Caco-2 (cell line): ENCODE results near the gene CCDC190. TPM values are rescaled to one million over a fixed set of nuclear protein-coding genes. Genes with fewer than 3 reads are reported as not detected.

ENCODE experiments used
- BruUV-seq: library from RNA; stranded (reverse); fragments of 400-500 nt; replicated peaks from 2 replicates; lab custom pipeline; 2021; lab: Mats Ljungman, UMichigan
- CTCF ChIA-PET: fragments of 300-600 bp; sonication (Branson Sonifier 250); formaldehyde crosslinking; loops from one replicate; lab custom pipeline; 2022; ENCODE audit warnings: antibody characterized with exemption; lab: Charles Lee
- POLR2A ChIA-PET: fragments of 300-600 bp; sonication (Branson Sonifier 250); formaldehyde crosslinking; loops from one replicate; lab custom pipeline; 2022; ENCODE audit warnings: antibody characterized with exemption; lab: Charles Lee
- DNase-seq, 2 experiments: peaks; one replicate each; pipeline versions ENCODE4 v3.0.0 to v3.0.0-alpha.2; 2020 to 2022
- H3K27me3 ChIP-seq: replicated peaks from 2 replicates; pipeline ENCODE4 v1.6.0; 2011; ENCODE audit warnings: low read length; ENCODE audit not compliant: control insufficient read depth, insufficient read depth
- H3K36me3 ChIP-seq: 2 replicates; pipeline ENCODE4 v1.5.1; 2011; ENCODE audit warnings: low read length; ENCODE audit not compliant: control insufficient read depth, insufficient read depth
- H3K4me1 ChIP-seq: fragments of 250-450 bp; sonication (Bioruptor Pico); 2 replicates; pipeline ENCODE4 v1.5.1; 2020; ENCODE audit warnings: mild to moderate bottlenecking
- H3K4me3 ChIP-seq: 2 replicates; pipeline ENCODE4 v1.5.1; 2011; ENCODE audit warnings: low read depth, mild to moderate bottlenecking, control low read depth, low read length
- H3K9me3 ChIP-seq: fragments of 250-450 bp; sonication (Bioruptor Pico); 2 replicates; pipeline ENCODE4 v1.5.1; 2020; ENCODE audit warnings: mild to moderate bottlenecking, moderate library complexity
- H3K27ac Mint-ChIP-seq: one replicate; pipeline ENCODE4 v1.8.0; 2022; ENCODE audit warnings: mixed read lengths; ENCODE audit not compliant: unreplicated experiment
- H3K27me3 Mint-ChIP-seq: one replicate; pipeline ENCODE4 v1.8.0; 2022; ENCODE audit warnings: mixed read lengths; ENCODE audit not compliant: insufficient read depth, unreplicated experiment
- H3K36me3 Mint-ChIP-seq: one replicate; pipeline ENCODE4 v1.8.0; 2022; ENCODE audit warnings: mild to moderate bottlenecking, mixed read lengths; ENCODE audit not compliant: insufficient read depth, unreplicated experiment
- H3K4me1 Mint-ChIP-seq: one replicate; pipeline ENCODE4 v1.8.0; 2022; ENCODE audit warnings: low read depth, mixed read lengths; ENCODE audit not compliant: unreplicated experiment
- H3K4me3 Mint-ChIP-seq: one replicate; pipeline ENCODE4 v1.8.0; 2022; ENCODE audit warnings: mild to moderate bottlenecking, moderate library complexity, mixed read lengths; ENCODE audit not compliant: unreplicated experiment
- H3K9me3 Mint-ChIP-seq: one replicate; pipeline ENCODE4 v1.8.0; 2022; ENCODE audit warnings: mixed read lengths; ENCODE audit not compliant: unreplicated experiment
- intact Hi-C: fragments of 100-400 bp; cut with micrococcal nuclease; formaldehyde crosslinking; loops from one replicate; pipeline ENCODE4 v1.10.0; 2022; ENCODE audit not compliant: unreplicated experiment
- total RNA-seq: library from RNA; stranded (reverse); gene quantifications from 2 replicates; pipeline ENCODE4 v1.2.3, GENCODE V29; 2022
- TF ChIP-seq, protein P1 (sequence below), 2 experiments: fragments of 200-600 bp in 1 of 2; IDR thresholded peaks; 1 replicate in 1 of 2; 2 replicates in 1 of 2; pipeline versions ENCODE4 v1.5.1 to v1.8.0; 2011 to 2022; ENCODE audit warnings: antibody characterized with exemption in 1 of 2, control low read depth in 1 of 2, inconsistent platforms in 1 of 2, low read depth in 1 of 2, low read length in 1 of 2, mild to moderate bottlenecking in 1 of 2, moderate library complexity in 1 of 2; ENCODE audit not compliant: insufficient read depth in 1 of 2, severe bottlenecking in 1 of 2, unreplicated experiment in 1 of 2

Gene CCDC190
- total RNA-seq, 1 experiment from 2014 or later = not detected

DNA sequence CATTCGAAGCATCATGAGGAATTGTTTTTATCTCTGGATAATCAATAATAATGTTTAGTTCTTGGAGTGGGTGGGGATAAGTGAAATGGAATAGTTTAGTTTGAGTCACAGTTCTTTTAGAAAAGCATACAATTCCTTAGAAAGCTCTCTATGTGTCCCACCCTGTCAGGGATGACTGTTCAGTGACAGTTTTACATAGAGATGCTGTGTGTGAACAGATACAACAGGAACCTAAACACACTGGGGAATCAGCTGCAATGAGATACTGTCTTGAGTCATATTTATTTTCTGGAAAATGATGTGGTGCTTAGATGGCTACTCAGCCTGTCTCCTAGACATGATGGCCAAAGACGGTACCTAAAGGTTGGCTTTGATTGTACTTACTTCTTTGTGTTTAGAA is 25.7 kb upstream of the CCDC190 start:
- Histone ChIP-seq H3K27me3 (no peaks in the 10 kb centered on the region), H3K36me3 (no peaks in the 10 kb centered on the region), H3K9me3 (no peaks in the 10 kb centered on the region), H3K4me1 (no peaks in the 10 kb centered on the region), H3K4me3 (no peak overlapping the region)
- BruUV-seq = no TSS peak
- H3K4me3 Mint-ChIP-seq = no peak overlapping the region
- POLR2A ChIA-PET = no interaction called here
- no peak for DNase-seq
- intact Hi-C loops = no loop called here
- TF ChIP-seq, protein P1, sequence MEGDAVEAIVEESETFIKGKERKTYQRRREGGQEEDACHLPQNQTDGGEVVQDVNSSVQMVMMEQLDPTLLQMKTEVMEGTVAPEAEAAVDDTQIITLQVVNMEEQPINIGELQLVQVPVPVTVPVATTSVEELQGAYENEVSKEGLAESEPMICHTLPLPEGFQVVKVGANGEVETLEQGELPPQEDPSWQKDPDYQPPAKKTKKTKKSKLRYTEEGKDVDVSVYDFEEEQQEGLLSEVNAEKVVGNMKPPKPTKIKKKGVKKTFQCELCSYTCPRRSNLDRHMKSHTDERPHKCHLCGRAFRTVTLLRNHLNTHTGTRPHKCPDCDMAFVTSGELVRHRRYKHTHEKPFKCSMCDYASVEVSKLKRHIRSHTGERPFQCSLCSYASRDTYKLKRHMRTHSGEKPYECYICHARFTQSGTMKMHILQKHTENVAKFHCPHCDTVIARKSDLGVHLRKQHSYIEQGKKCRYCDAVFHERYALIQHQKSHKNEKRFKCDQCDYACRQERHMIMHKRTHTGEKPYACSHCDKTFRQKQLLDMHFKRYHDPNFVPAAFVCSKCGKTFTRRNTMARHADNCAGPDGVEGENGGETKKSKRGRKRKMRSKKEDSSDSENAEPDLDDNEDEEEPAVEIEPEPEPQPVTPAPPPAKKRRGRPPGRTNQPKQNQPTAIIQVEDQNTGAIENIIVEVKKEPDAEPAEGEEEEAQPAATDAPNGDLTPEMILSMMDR (IDR thresholded peaks at IDR 0.05; ENCODE audit: insufficient read depth in 1 of 2, low read depth in 1 of 2, low read length in 1 of 2, severe bottlenecking in 1 of 2, unreplicated experiment in 1 of 2) = no peak
- H3K4me1 Mint-ChIP-seq = no peaks in the 10 kb centered on the region
- H3K27me3 Mint-ChIP-seq = no peaks in the 10 kb centered on the region
- H3K27ac Mint-ChIP-seq = no peak overlapping the region
- CTCF ChIA-PET = no interaction called here
- no peaks in the 10 kb centered on the region for H3K9me3 Mint-ChIP-seq
- H3K36me3 Mint-ChIP-seq = no peaks in the 10 kb centered on the region

DNA sequence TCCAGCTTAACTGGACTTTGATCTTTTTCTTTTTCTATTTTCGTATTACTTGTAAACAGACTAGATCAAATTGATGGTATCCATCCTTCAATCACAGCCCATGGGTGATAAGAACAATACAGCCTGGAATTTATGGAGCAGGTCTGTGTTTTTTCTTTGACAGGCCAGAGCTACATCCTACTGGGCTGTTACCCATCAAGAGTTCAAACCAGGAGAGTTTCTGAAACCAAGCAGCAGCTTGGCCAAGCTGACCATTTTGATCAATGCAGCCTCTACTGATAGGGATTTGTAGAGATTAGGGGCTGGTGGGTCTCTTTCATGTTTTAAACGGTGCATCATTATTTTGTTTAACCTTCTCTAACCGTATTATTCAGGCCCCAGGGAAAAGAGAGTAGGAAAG is 24.3 kb upstream of the CCDC190 start:
- ChIA-PET CTCF (interaction anchor here (0.6 to 2.0 kb wide), 2 partner anchors 36 to 184 kb away, joined by 3 to 5 read pairs; partner anchors contain the start of gene RGS4), POLR2A (no interaction called here)
- Histone ChIP-seq H3K27me3 (no peaks in the 10 kb centered on the region), H3K4me1 (no peaks in the 10 kb centered on the region), H3K36me3 (no peaks in the 10 kb centered on the region), H3K4me3 (no peak overlapping the region), H3K9me3 (no peaks in the 10 kb centered on the region)
- no peak overlapping the region for H3K4me3 Mint-ChIP-seq
- H3K4me1 Mint-ChIP-seq = no peaks in the 10 kb centered on the region
- intact Hi-C loops = no loop called here
- no TSS peak for BruUV-seq
- TF ChIP-seq, protein P1 (IDR thresholded peaks at IDR 0.05; ENCODE audit: insufficient read depth in 1 of 2, low read depth in 1 of 2, low read length in 1 of 2, severe bottlenecking in 1 of 2, unreplicated experiment in 1 of 2) = no peak
- no peaks in the 10 kb centered on the region for H3K36me3 Mint-ChIP-seq
- H3K27me3 Mint-ChIP-seq = no peaks in the 10 kb centered on the region
- no peaks in the 10 kb centered on the region for H3K9me3 Mint-ChIP-seq
- H3K27ac Mint-ChIP-seq = no peak overlapping the region
- no peak for DNase-seq

DNA sequence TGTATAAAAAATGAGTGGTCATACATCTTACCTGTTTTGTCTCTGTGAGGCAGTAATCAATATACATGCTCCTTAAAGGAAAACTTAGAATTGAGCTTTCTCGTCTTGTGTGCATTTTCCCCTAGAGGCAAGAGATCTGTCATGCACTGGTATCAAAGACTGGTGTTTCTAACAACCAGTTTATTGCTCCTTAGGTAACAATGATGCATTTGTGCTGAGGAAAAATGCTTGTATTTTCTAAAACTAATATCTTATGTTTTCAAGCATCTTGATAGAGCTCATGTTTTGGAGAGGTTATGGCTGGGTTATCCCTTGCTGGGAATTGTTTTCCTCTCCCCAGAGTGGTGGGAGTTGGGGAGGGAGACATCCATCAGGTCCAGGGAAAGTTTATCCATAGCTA is 23.9 kb upstream of the CCDC190 start:
- CTCF ChIA-PET = interaction anchor here (2.0 kb wide), 1 partner anchor 185 kb away, joined by 5 read pairs; the partner anchor contains the start of gene RGS4
- POLR2A ChIA-PET = no interaction called here
- BruUV-seq = no TSS peak

More for the DNA sequence above, 23.9 kb upstream of the CCDC190 start:
- Mint-ChIP-seq H3K27ac (no peak overlapping the region), H3K27me3 (no peaks in the 10 kb centered on the region), H3K9me3 (no peaks in the 10 kb centered on the region), H3K4me3 (no peak overlapping the region), H3K4me1 (no peaks in the 10 kb centered on the region), H3K36me3 (no peaks in the 10 kb centered on the region)
- Histone ChIP-seq H3K4me3 (no peak overlapping the region), H3K27me3 (no peaks in the 10 kb centered on the region), H3K36me3 (no peaks in the 10 kb centered on the region), H3K4me1 (no peaks in the 10 kb centered on the region), H3K9me3 (no peaks in the 10 kb centered on the region)
- intact Hi-C loops = no loop called here
- no peak for DNase-seq
- TF ChIP-seq, protein P1 (IDR thresholded peaks at IDR 0.05; ENCODE audit: insufficient read depth in 1 of 2, low read depth in 1 of 2, low read length in 1 of 2, severe bottlenecking in 1 of 2, unreplicated experiment in 1 of 2) = no peak
